ENCODE data around the gene CTNND2.

CTNND2 gene

GRCh38 chr5:11269515-11269914, 634.7 kb downstream of the CTNND2 start:
- TF ChIP-seq JUND (IDR thresholded peaks at IDR 0.05; ENCODE audit: low read depth): no peak
- in situ Hi-C loops (cut with HindIII; ENCODE audit: low pct_unique_long_range_greater_than_20kb, low sequenced_read_pairs): no loop called here
- DNase-seq (ENCODE audit: low read depth in 1 of 2, low spot score in 1 of 2): no peak

GRCh38 chr5:11268891-11269290, 635.4 kb downstream of the CTNND2 start:
- in situ Hi-C loops (cut with HindIII; ENCODE audit: low pct_unique_long_range_greater_than_20kb, low sequenced_read_pairs): no loop called here
- no peak for DNase-seq (ENCODE audit: low read depth in 1 of 2, low spot score in 1 of 2)
- no peak for TF ChIP-seq JUND (IDR thresholded peaks at IDR 0.05; ENCODE audit: low read depth)

- in situ Hi-C loops (cut with HindIII; ENCODE audit: low pct_unique_long_range_greater_than_20kb, low sequenced_read_pairs): no loop called here
- DNase-seq (ENCODE audit: low read depth in 1 of 2, low spot score in 1 of 2): no peak
- TF ChIP-seq JUND (IDR thresholded peaks at IDR 0.05; ENCODE audit: low read depth): no peak
These were observed 637.9 kb downstream of the CTNND2 start for GRCh38 chr5:11266331-11266730.

- in situ Hi-C loops (cut with HindIII; ENCODE audit: low pct_unique_long_range_greater_than_20kb, low sequenced_read_pairs): no loop called here
- no peak for TF ChIP-seq JUND (IDR thresholded peaks at IDR 0.05; ENCODE audit: low read depth)
- DNase-seq (ENCODE audit: low read depth in 1 of 2, low spot score in 1 of 2): no peak
These were observed 643.0 kb downstream of the CTNND2 start for GRCh38 chr5:11261241-11261640.

GRCh38 chr5:11258001-11258400, 646.2 kb downstream of the CTNND2 start:
- in situ Hi-C loops (cut with HindIII; ENCODE audit: low pct_unique_long_range_greater_than_20kb, low sequenced_read_pairs): no loop called here
- no peak for DNase-seq (ENCODE audit: low read depth in 1 of 2, low spot score in 1 of 2)
- TF ChIP-seq JUND (IDR thresholded peaks at IDR 0.05; ENCODE audit: low read depth): no peak

GRCh38 chr5:11252523-11252922, 651.7 kb downstream of the CTNND2 start:
- in situ Hi-C loops (cut with HindIII; ENCODE audit: low pct_unique_long_range_greater_than_20kb, low sequenced_read_pairs): no loop called here
- DNase-seq (ENCODE audit: low read depth in 1 of 2, low spot score in 1 of 2): no peak
- no peak for TF ChIP-seq JUND (IDR thresholded peaks at IDR 0.05; ENCODE audit: low read depth)

GRCh38 chr5:11252075-11252474, 652.2 kb downstream of the CTNND2 start:
- TF ChIP-seq JUND (IDR thresholded peaks at IDR 0.05; ENCODE audit: low read depth): no peak
- in situ Hi-C loops (cut with HindIII; ENCODE audit: low pct_unique_long_range_greater_than_20kb, low sequenced_read_pairs): no loop called here
- no peak for DNase-seq (ENCODE audit: low read depth in 1 of 2, low spot score in 1 of 2)

- no peak for TF ChIP-seq JUND (IDR thresholded peaks at IDR 0.05; ENCODE audit: low read depth)
- in situ Hi-C loops (cut with HindIII; ENCODE audit: low pct_unique_long_range_greater_than_20kb, low sequenced_read_pairs): no loop called here
- DNase-seq (ENCODE audit: low read depth in 1 of 2, low spot score in 1 of 2): peak in 1 of 2 experiments; percentile 50
These were observed 653.0 kb downstream of the CTNND2 start for GRCh38 chr5:11251247-11251646.

- in situ Hi-C loops (cut with HindIII; ENCODE audit: low pct_unique_long_range_greater_than_20kb, low sequenced_read_pairs): no loop called here
- no peak for DNase-seq (ENCODE audit: low read depth in 1 of 2, low spot score in 1 of 2)
- no peak for TF ChIP-seq JUND (IDR thresholded peaks at IDR 0.05; ENCODE audit: low read depth)
These were observed 655.3 kb downstream of the CTNND2 start for GRCh38 chr5:11248966-11249365.

- in situ Hi-C loops (cut with HindIII; ENCODE audit: low pct_unique_long_range_greater_than_20kb, low sequenced_read_pairs): no loop called here
- no peak for DNase-seq (ENCODE audit: low read depth in 1 of 2, low spot score in 1 of 2)
- no peak for TF ChIP-seq JUND (IDR thresholded peaks at IDR 0.05; ENCODE audit: low read depth)
These were observed 657.0 kb downstream of the CTNND2 start for GRCh38 chr5:11247224-11247623.

GRCh38 chr5:11240293-11241190, 663.7 kb downstream of the CTNND2 start:
- in situ Hi-C loops (cut with HindIII; ENCODE audit: low pct_unique_long_range_greater_than_20kb, low sequenced_read_pairs): no loop called here
- no peak for TF ChIP-seq JUND (IDR thresholded peaks at IDR 0.05; ENCODE audit: low read depth)

GRCh38 chr5:11239261-11240015, 664.8 kb downstream of the CTNND2 start:
- in situ Hi-C loops (cut with HindIII; ENCODE audit: low pct_unique_long_range_greater_than_20kb, low sequenced_read_pairs): no loop called here
- no peak for TF ChIP-seq JUND (IDR thresholded peaks at IDR 0.05; ENCODE audit: low read depth)
- DNase-seq (ENCODE audit: low read depth in 1 of 2, low spot score in 1 of 2): peak in 1 of 2 experiments; percentile 7

More at GRCh38 chr5:11240293-11241190, 663.7 kb downstream of the CTNND2 start:
- no peak for DNase-seq (ENCODE audit: low read depth in 1 of 2, low spot score in 1 of 2)

GRCh38 chr5:11234501-11234911, 669.7 kb downstream of the CTNND2 start:
- DNase-seq (ENCODE audit: low read depth in 1 of 2, low spot score in 1 of 2): no peak
- in situ Hi-C loops (cut with HindIII; ENCODE audit: low pct_unique_long_range_greater_than_20kb, low sequenced_read_pairs): no loop called here
- TF ChIP-seq JUND (IDR thresholded peaks at IDR 0.05; ENCODE audit: low read depth): no peak
